HepG2 (cell line): ENCODE data around the gene MTOR. TPM values are rescaled to one million over a fixed set of nuclear protein-coding genes. Genes with fewer than 3 reads are reported as not detected.
"Not testable (repeated sequence)": the region's sequence is repeated elsewhere in the genome, so short reads cannot be mapped to it uniquely, and the experiment has no call there.

ENCODE experiments used
- AHDC1 ChIP-seq: sonication (generic); formaldehyde crosslinking; IDR thresholded peaks from 2 replicates; pipeline ENCODE4 v1.5.1; 2020; ENCODE audit warnings: mild to moderate bottlenecking, missing genetic modification reagents, borderline replicate concordance
- CREM ChIP-seq, 2 experiments: sonication (generic) in 1 of 2; formaldehyde crosslinking in 1 of 2; IDR thresholded peaks; 2 replicates each; pipeline versions ENCODE4 v1.4.0 to v1.6.1; 2016 to 2020; ENCODE audit warnings: antibody characterized with exemption in 1 of 2, mild to moderate bottlenecking in 1 of 2, missing genetic modification reagents in 1 of 2
- DMAP1 ChIP-seq: IDR thresholded peaks from 2 replicates; pipeline ENCODE4 v1.6.1; 2016
- ELF1 ChIP-seq: sonication (generic); formaldehyde crosslinking; IDR thresholded peaks from 2 replicates; pipeline ENCODE4 v1.4.0; 2020; ENCODE audit warnings: missing genetic modification reagents
- FOXA3 ChIP-seq: IDR thresholded peaks from 2 replicates; pipeline ENCODE4 v1.6.1; 2016; ENCODE audit warnings: missing genetic modification reagents, missing compliant biosample characterization
- HDAC1 ChIP-seq: sonication (generic); formaldehyde crosslinking; IDR thresholded peaks from 2 replicates; pipeline ENCODE4 v1.5.1; 2020; ENCODE audit warnings: mild to moderate bottlenecking, missing genetic modification reagents
- HDAC2 ChIP-seq: sonication (generic); formaldehyde crosslinking; IDR thresholded peaks from 2 replicates; pipeline ENCODE4 v1.4.0; 2020; ENCODE audit warnings: missing genetic modification reagents
- HINFP ChIP-seq: sonication (generic); formaldehyde crosslinking; IDR thresholded peaks from 2 replicates; pipeline ENCODE4 v1.4.0; 2020; ENCODE audit warnings: low read depth, mild to moderate bottlenecking, missing genetic modification reagents
- LCORL ChIP-seq, 2 experiments: fragments of 450-650 bp in 1 of 2; sonication (generic) in 1 of 2; formaldehyde crosslinking in 1 of 2; IDR thresholded peaks; 2 replicates each; pipeline versions ENCODE4 v1.5.0 to v1.6.1; 2017 to 2020; ENCODE audit warnings: antibody characterized with exemption in 1 of 2, missing genetic modification reagents in 1 of 2
- MEIS2 ChIP-seq: sonication (generic); formaldehyde crosslinking; IDR thresholded peaks from 2 replicates; pipeline ENCODE4 v1.9.0; 2021; ENCODE audit warnings: mild to moderate bottlenecking, missing genetic modification reagents
- SALL1 ChIP-seq: sonication (generic); formaldehyde crosslinking; IDR thresholded peaks from 2 replicates; pipeline ENCODE4 v1.8.0; 2022; ENCODE audit warnings: mild to moderate bottlenecking, missing genetic modification reagents
- SOX13 ChIP-seq, 3 experiments: fragments of 450-650 bp in 1 of 3; sonication (generic) in 1 of 3; formaldehyde crosslinking in 1 of 3; IDR thresholded peaks in 2 of 3; conservative IDR thresholded peaks in 1 of 3; 2 replicates each; pipeline versions ENCODE4 v1.5.0 to v1.6.1; 2016 to 2020; ENCODE audit warnings: antibody characterized with exemption in 1 of 3, mild to moderate bottlenecking in 1 of 3, missing compliant biosample characterization in 1 of 3, missing genetic modification reagents in 1 of 3, moderate library complexity in 1 of 3
- TCF7 ChIP-seq: sonication (generic); IDR thresholded peaks from 2 replicates; pipeline ENCODE4 v1.6.1; 2016; ENCODE audit warnings: antibody characterized with exemption, low read depth
- ZBTB20 ChIP-seq: sonication (generic); formaldehyde crosslinking; IDR thresholded peaks from 2 replicates; pipeline ENCODE4 v1.8.1; 2023; ENCODE audit warnings: missing genetic modification reagents, low read depth, mild to moderate bottlenecking, borderline replicate concordance
- ZNF232 ChIP-seq: sonication (generic); formaldehyde crosslinking; IDR thresholded peaks from 2 replicates; pipeline ENCODE4 v1.4.0; 2020; ENCODE audit warnings: missing genetic modification reagents, borderline replicate concordance
- ZNF317 ChIP-seq: sonication (generic); formaldehyde crosslinking; IDR thresholded peaks from 2 replicates; pipeline ENCODE4 v1.5.0; 2020; ENCODE audit warnings: mild to moderate bottlenecking, missing genetic modification reagents
- ZNF446 ChIP-seq: sonication (generic); formaldehyde crosslinking; IDR thresholded peaks from 2 replicates; pipeline ENCODE4 v1.5.0; 2020; ENCODE audit warnings: mild to moderate bottlenecking, missing genetic modification reagents
- ZNF761 ChIP-seq: sonication (generic); formaldehyde crosslinking; conservative IDR thresholded peaks from 2 replicates; pipeline ENCODE4 v1.4.0; 2020; ENCODE audit warnings: mild to moderate bottlenecking, missing genetic modification reagents
- polyA plus RNA-seq, 8 experiments: library from polyadenylated mRNA; depleted of rRNA in 3 of 8; stranded (reverse) in 7 of 8; unstranded in 1 of 8; fragments of >200 nt; fragmentation: Illumina TruSeq in 4 of 8; extraction: Trizol in 4 of 8; gene quantifications; 2 replicates each; pipeline versions ENCODE4 v1.2.1 to v1.2.3, GENCODE V29; 2011 to 2016; ENCODE audit warnings: low read depth in 4 of 8, missing spikeins in 1 of 8, mixed read lengths in 1 of 8; ENCODE audit not compliant: insufficient read depth in 1 of 8
- total RNA-seq, 5 experiments: library from RNA; depleted of rRNA; stranded (reverse); fragments of >200 nt; fragmentation: Illumina TruSeq; extraction: Trizol; gene quantifications; 2 replicates each; pipeline ENCODE4 v1.2.3, GENCODE V29; 2016; ENCODE audit warnings: low read depth in 1 of 5

The MTOR gene
- total and polyA plus RNA-seq, 2 of the 13 experiments (the other 11 are each of a cell fraction or from before 2014, with no cell fraction given), result 24.6 to 34.6 TPM

- TF ChIP-seq HINFP (CRISPR knock-in tag) (0 out of 2 replicates have a peak, but pooled peaks have one; percentile 60), ZNF317 (CRISPR knock-in tag) (0 out of 2 replicates have a peak, but pooled peaks have one; percentile 53), CREM (IDR thresholded peaks at IDR 0.05) (peak; percentile 52), ZNF761 (0 out of 2 replicates have a peak, but pooled peaks have one; percentile 55), ZNF446 (CRISPR knock-in tag) (0 out of 2 replicates have a peak, but pooled peaks have one; percentile 20), SOX13 (IDR thresholded peaks at IDR 0.05) (peak; percentile 68), SOX13 (CRISPR knock-in tag; conservative IDR thresholded peaks at IDR 0.05 in 1 of 2, IDR thresholded peaks at IDR 0.05 in 1 of 2) (peak in 1 of 2 experiments; percentile 90; a peak in 2 of 4 replicates), ZBTB20 (CRISPR knock-in tag) (peak; percentile 66; the same call in 1 of the 2 replicates), MEIS2 (CRISPR knock-in tag) (peak; percentile 29; the same call in 1 of the 2 replicates), SALL1 (CRISPR knock-in tag) (peak; percentile 83), TCF7 (peak; percentile 57; the same call in 1 of the 2 replicates), FOXA3 (CRISPR knock-in tag) (peak; percentile 90), ELF1 (CRISPR knock-in tag) (0 out of 2 replicates have a peak, but pooled peaks have one; percentile 44), LCORL (IDR thresholded peaks at IDR 0.05) (peak; percentile 58; the same call in 1 of the 2 replicates), LCORL (CRISPR knock-in tag; IDR thresholded peaks at IDR 0.05) (peak; percentile 89), ZNF232 (CRISPR knock-in tag) (peak; percentile 78), DMAP1 (CRISPR knock-in tag) (0 out of 2 replicates have a peak, but pooled peaks have one; percentile 42), AHDC1 (CRISPR knock-in tag) (peak; percentile 44; the same call in 1 of the 2 replicates), HDAC2 (CRISPR knock-in tag) (peak; percentile 51; the same call in 1 of the 2 replicates), HDAC1 (CRISPR knock-in tag) (peak; percentile 57)
- TF ChIP-seq CREM (CRISPR knock-in tag; IDR thresholded peaks at IDR 0.05), result not testable (repeated sequence)
Measured at GRCh38 chr1:11267350-11268337, 5.3 kb upstream of the MTOR start (continued).
